K562 treated with DMSO at 1 percent for 48 hours (cell line): ENCODE measurements around the gene SOX11. TPM values are rescaled to one million over a fixed set of nuclear protein-coding genes. Genes with fewer than 3 reads are reported as not detected.

Source experiments
- total RNA-seq: library from RNA; unstranded; fragments of 300-600 nt; gene quantifications from 2 replicates; pipeline ENCODE4 v1.2.3, GENCODE V29; 2022; ENCODE audit warnings: low replicate concordance; ENCODE audit errors: extremely low read depth

Gene SOX11
- not detected in 2 replicates for total RNA-seq

DNA sequence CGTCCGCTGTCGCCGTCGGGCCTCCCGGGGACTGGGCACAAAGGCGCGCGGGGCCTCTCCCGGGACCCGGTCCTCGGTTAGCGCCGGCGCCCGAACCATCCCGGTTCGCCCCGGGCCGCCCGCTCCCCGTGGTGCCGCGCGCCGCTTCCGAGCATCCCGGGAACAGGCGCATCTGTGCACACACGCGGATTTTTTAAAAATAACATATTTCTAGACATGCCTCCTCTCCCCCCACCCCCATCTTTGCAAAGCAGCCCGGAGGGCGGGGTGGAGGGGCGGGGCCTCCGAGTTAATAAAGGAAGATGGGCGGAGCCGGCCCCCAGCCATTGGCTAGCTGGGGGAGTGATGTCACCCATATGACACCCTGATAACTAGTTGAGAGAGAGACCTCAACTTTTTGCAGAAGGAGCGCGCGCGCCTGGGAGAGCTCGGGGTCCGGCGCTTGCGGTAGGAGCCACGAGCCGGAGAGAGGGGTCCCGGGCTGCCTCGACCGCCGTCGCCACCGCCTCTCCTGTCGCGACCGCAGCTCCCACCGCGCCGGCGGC, at the start of gene SOX11:
Gene SOX11 (plus strand): TSS at position 400 of the 545 bp plus-strand sequence. CDS start 338 bp downstream, outside the sequence.

